GM18519 (cell line): ENCODE data around the gene KBTBD12.

Source experiments
- ATAC-seq: cut with Tn5 transposase; IDR thresholded peaks from one replicate; pipeline ENCODE4 v1.9.1; 2021; ENCODE audit warnings: mild to moderate bottlenecking, moderate library complexity; ENCODE audit not compliant: unreplicated experiment, low FRiP score

The KBTBD12 gene

GRCh38 chr3:127951276-127951675, 36.2 kb downstream of the KBTBD12 start:
- no peak for ATAC-seq

GRCh38 chr3:127953091-127954035, 38.3 kb downstream of the KBTBD12 start:
- ATAC-seq, result no peak

GRCh38 chr3:127954640-127955039, 39.6 kb downstream of the KBTBD12 start:
- no peak for ATAC-seq

GRCh38 chr3:127955728-127956127, 40.7 kb downstream of the KBTBD12 start:
- ATAC-seq, result no peak

- ATAC-seq, result no peak
Measured at GRCh38 chr3:127959041-127959440, 44.0 kb downstream of the KBTBD12 start.

GRCh38 chr3:127959873-127960272, 44.8 kb downstream of the KBTBD12 start:
- ATAC-seq, result no peak

GRCh38 chr3:127960421-127960965, 45.5 kb downstream of the KBTBD12 start:
- ATAC-seq, result no peak

GRCh38 chr3:127961124-127961523, 46.1 kb downstream of the KBTBD12 start:
- ATAC-seq, result no peak

- no peak for ATAC-seq
Measured at GRCh38 chr3:127961963-127962362, 46.9 kb downstream of the KBTBD12 start.

- ATAC-seq, result no peak
Measured at GRCh38 chr3:127962937-127963336, 47.9 kb downstream of the KBTBD12 start.

GRCh38 chr3:127964053-127964452, 49.0 kb downstream of the KBTBD12 start:
- no peak for ATAC-seq

GRCh38 chr3:127964816-127965215, 49.8 kb downstream of the KBTBD12 start:
- ATAC-seq, result no peak

GRCh38 chr3:127967316-127967715, 52.3 kb downstream of the KBTBD12 start:
- ATAC-seq, result no peak

- ATAC-seq, result no peak
Measured at GRCh38 chr3:127970966-127971592, 56.0 kb downstream of the KBTBD12 start.

- no peak for ATAC-seq
Measured at GRCh38 chr3:127974226-127974625, 59.2 kb downstream of the KBTBD12 start.

- no peak for ATAC-seq
Measured at GRCh38 chr3:127975153-127976029, 60.4 kb downstream of the KBTBD12 start.

GRCh38 chr3:127978636-127979035, 63.6 kb downstream of the KBTBD12 start:
- ATAC-seq, result no peak

- ATAC-seq, result no peak
Measured at GRCh38 chr3:127979473-127979872, 64.4 kb downstream of the KBTBD12 start.

GRCh38 chr3:127981097-127981496, 66.1 kb downstream of the KBTBD12 start:
- ATAC-seq, result no peak

- no peak for ATAC-seq
Measured at GRCh38 chr3:127982155-127982554, 67.1 kb downstream of the KBTBD12 start.
